ENCODE results near the gene KIAA0040. TPM values are rescaled to one million over a fixed set of nuclear protein-coding genes. Genes with fewer than 3 reads are reported as not detected.
"Not testable (repeated sequence)": the region's sequence is repeated elsewhere in the genome, so short reads cannot be mapped to it uniquely, and the experiment has no call there.

Gene KIAA0040
- polyA plus RNA-seq, 1 donor, result 12.0 TPM

DNA sequence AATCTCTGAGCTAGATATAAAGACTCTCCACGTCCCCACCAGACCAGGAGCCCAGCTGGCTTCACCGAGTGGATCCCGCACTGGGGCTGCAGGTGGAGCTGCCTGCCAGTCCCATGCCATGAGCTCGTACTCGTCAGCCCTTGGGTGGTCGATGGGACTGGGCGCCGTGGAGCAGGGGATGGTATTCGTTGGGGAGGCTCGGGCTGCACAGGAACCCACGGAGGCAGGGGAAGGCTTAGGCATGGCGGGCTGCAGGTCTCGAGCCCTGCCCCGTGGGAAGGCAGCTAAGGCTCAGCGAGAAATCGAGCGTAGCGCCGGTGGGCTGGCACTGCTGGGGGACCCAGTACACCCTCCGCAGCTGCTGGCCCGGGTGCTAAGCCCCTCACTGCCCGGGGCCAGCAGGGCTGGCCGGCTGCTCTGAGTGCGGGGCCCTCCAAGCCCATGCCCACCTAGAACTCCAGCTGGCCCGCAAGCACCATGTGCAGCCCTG is 84.2 kb downstream of the KIAA0040 start:
- not testable (repeated sequence) for H3K9me3 ChIP-seq (ENCODE audit: control insufficient read depth, low read depth, low read length); DNase-seq; H3K4me1 ChIP-seq (ENCODE audit: control insufficient read depth, insufficient read depth, low read length); H3K36me3 ChIP-seq (ENCODE audit: control insufficient read depth, insufficient read depth, low read length); H3K4me3 ChIP-seq (ENCODE audit: low read length); H3K27me3 ChIP-seq (ENCODE audit: control insufficient read depth, insufficient read depth, low read length); H3K27ac ChIP-seq (ENCODE audit: low read length)
- no CpG with 5 or more reads among the region's 25 CpGs for WGBS (ENCODE audit: insufficient coverage, low lambda C conversion rate)

Other genes starting within 250 kb of the KIAA0040 start
- gene CACYBP, start 192.8 kb downstream of the KIAA0040 start, polyA plus RNA-seq, result 98.3 TPM
- gene MRPS14, start 169.4 kb downstream of the KIAA0040 start, polyA plus RNA-seq, result 32.8 TPM
- 0.70 TPM for gene TNN, start 124.9 kb downstream of the KIAA0040 start, polyA plus RNA-seq